Amniotic epithelial cell (primary cell): ENCODE measurements around the gene ZNF660.
"Not testable (repeated sequence)": the region's sequence is repeated elsewhere in the genome, so short reads cannot be mapped to it uniquely, and the experiment has no call there.

Experiments
- DNase-seq: peaks from one replicate; pipeline ENCODE4 v3.0.0-alpha.2; 2010; ENCODE audit warnings: low read depth

ZNF660 gene

DNA sequence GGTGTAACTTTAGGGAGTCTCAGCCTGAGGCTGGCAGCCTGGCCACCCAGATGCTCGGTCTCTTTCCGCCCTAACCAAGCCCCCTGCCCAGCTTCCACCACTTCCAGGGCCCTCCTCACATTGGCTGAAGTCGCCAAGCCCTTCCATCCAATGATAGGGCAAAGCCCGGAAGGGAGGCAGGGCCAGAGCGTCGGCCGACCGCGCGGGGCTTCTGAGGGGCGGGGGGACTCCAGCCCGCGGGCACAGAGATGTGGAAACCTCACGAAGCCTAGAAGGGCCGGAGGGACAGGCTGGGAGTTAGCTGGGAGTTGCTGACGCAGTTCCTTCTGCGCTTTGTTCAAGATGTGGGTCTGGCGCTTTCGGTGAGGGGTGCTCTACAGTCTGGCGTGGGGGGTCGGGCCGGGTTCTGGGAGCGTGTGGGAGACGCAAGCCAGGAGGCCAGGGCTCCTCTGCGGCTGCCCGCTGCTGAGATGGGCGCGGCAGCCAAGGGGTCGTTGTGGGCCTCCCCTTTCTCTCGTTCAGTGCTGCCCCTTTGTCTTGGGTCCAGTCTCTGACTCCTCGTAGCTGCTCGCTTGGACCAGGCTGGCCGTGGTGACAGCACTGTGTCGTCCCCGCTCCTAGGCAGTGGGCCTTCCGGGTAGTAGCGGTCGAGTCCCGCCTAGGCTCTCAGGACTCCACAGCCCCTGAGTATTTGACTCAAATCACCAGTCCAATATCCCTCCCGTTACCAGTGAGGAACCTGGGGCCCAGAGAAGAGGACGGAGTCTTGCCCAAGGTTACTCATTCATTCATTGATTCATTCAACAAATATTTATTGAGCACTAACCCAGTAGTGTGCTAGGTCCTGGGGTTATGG is at the start of gene ZNF660:
ZNF660 (plus strand) TSS at position 319 of the 856 bp plus-strand sequence. CDS start 9,230 bp downstream, outside the sequence.
- peak; percentile 77 for DNase-seq

DNA sequence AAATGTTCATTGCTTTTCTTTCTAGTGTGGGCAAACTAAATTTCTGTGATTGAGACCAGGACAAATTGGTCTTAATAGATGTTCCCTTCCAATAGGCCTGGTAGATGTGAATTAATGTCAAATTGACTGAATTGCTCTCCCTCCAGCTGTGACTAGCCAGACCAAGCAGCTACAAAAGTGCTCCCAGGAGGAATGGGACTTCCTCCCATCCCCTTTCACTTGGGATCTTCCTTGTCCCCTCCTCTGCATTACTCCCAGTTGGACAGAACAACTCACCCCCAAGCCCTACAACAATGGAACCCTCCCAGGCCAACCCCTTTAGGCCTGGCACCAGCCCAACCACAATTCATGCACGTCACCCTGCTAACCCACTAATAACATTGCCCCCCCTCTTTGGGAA is 49.4 kb upstream of the ZNF660 start:
- no peak for DNase-seq

DNA sequence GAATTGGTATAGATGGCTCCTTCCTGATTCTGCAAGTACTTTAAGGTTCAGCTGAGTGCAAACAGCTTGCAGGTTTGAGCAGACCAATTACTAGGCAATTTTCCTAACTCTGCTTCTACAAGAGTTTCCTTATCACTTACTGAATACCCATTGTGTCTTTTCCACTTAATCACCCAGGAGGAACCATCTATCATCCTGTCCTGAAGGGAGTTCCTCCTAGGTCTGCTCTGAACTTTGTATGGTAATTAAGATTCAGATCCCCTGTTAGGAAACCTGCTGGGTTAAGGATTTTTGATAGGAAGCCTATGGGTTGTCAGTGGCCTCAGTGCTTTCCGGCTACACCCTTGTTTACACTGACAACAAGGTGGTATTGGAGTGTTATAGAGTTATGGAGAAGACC is 40.0 kb upstream of the ZNF660 start:
- not testable (repeated sequence) for DNase-seq

DNA sequence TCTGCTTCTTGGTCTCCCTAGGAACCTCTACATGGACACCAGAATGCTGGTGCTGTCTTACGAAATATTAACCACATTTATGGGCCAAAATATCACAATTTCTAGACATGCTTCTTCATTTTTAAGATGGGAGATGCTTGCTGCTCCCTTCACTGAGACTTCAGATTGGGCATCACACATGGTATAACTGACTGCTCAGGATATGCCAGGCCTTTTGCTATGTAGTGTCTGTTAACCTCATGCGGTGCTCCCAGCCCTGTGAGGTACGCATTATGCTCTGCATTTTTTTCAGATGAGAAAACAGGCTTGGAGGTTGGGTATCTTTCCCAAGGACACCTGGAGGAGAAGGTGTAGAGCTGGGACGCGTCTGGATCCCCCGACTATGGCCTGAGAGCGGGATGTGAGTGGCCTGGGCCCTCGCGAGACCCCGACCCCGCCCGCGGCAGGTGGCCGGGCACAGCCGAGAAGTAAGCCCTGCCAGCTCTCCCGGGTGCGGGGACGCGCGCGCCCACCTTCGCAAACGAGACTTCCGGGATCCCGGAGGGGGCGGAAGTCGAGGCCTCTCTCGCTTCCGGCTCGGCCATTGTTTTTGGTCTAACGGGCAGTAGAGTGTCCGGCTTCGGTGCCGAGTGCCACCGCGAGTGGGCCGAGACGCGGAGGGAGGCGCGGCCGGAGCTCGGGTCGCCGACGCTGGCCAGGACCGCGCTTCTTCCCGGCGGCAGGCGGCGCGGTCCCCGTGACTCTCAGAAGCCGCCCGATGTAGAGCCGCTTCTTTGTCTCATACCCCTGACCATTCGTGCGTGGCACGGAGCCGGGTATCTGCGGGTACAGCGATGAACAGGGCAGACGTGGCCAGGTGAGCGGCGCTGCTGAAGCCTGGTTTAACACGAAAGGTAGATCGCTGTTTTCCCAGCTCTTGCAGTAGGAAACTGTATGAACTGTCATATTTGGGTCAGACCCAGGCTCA is 29.9 kb upstream of the ZNF660 start, which contains the start of gene ZKSCAN7:
ZKSCAN7 (plus strand) TSS at position 568 of the 967 bp plus-strand sequence. CDS start 1,855 bp downstream, outside the sequence.
- DNase-seq, result peak; percentile 56

DNA sequence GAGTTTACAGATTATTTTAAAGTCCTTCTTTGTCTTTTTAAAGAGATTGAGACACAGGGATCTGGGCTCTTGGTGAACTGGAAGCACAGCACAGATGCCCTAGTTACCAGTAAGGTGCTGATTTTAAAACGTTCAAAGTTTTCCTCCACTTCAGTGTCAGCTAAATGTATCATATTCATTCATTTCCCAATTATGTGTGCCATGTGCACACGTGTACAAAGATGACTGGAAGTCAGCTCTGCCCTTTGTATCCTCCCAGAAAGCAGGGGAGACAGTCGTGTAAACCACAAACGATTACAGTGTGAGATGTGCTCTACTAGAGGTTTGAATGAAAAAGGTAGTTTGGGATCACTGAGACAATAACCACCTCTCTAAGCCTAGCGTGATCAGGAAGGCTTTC is 29.0 kb upstream of the ZNF660 start:
- peak; percentile 27 for DNase-seq

DNA sequence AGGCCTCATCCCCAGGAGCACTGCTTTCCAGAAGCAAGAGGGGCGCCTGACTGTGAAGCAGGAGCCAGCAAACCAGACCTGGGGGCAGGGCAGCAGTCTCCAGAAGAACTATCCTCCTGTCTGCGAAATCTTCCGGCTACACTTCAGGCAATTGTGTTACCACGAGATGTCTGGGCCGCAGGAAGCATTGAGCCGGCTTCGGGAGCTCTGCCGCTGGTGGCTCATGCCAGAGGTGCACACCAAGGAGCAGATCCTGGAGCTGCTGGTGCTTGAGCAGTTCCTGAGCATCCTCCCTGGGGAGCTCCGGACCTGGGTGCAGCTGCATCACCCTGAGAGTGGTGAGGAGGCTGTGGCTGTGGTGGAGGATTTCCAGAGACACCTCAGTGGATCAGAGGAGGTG is 27.7 kb upstream of the ZNF660 start:
- no peak for DNase-seq

DNA sequence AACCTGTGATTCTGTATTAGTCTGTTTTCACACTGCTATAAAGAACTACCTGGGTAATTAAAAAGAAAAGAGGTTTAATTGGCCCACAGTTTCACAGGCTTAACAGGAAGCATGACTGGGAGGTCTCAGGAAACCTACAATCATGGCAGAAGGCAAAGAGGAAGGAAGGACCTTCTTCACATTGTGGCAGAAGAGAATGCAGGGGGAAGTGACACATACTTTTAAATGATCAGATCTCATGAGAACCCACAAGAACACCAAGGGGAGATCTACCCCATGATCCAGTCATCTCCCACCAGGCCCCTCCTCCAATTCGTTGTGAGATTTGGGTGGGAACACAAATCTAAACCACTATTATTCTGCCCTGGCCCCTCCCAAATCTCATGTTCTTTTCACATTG is 23.7 kb upstream of the ZNF660 start:
- no peak for DNase-seq

DNA sequence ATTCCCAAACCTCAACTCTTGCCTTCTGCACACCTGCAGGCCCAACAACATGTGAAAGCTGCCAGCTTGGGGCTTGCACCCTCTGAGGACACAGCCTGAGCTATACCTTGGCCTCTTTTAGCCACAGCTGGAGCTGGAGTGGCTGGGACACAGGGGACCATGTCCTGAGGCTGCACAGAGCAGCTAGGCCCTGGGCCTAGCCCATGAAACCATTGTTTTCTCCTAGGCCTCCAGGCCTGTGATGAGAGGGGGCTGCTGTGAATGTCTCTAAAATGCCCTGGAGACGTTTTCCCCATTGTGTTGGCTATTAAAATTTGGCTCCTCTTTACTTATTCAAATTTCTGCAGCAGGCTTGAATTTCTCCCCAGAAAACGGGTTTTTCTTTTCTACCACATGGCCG is 22.6 kb upstream of the ZNF660 start:
- no peak for DNase-seq

DNA sequence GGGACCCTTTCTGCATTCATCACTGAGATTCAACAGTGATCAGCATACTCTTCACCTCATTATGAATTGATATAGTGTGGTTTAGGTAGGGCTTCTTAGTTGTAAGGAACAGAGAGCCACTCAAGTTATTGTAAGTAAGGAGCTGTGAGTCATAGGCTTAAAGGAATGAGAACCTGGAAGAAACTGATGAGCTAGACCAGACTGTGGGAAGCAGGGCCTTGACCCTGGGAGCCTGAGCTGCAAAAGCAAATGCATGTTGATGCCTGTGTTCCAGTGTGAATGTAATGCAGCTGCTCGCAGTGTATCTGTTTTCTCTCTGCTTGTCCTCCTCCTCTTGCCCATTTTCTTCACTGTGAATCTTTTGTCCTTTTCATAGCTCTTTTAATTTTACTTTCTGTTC is 16.2 kb upstream of the ZNF660 start:
- DNase-seq, result peak; percentile 77

DNA sequence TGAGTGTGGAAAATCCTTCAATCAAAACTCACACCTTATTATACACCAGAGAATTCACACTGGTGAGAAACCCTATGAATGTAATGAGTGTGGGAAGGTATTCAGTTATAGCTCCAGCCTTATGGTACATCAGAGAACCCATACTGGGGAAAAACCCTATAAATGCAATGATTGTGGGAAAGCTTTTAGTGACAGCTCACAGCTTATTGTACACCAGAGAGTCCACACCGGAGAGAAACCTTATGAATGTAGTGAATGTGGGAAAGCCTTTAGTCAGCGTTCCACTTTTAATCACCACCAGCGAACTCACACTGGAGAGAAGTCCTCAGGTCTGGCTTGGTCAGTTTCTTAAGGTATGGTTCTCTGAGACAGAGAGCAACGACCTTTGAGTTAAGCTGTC is 13.7 kb upstream of the ZNF660 start:
- no peak for DNase-seq

DNA sequence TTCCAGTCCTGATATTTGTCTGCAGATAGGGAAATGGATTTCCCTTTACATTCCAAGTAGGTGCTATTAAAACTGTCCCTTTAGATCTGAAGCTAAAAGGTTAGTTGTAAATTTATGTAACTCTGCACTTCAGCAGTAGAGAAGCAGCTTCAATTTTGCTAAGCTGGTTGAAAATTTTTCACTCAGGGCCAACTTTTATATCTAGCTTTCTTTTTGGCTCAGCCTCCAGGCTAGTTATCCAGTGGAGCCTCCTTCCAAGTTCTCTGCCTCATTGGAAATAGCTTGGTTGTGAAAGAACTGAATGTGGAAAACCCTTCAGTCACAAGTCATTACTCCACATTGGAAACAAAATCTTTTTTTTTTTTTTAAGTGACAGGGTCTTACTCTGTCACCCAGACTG is 8.2 kb upstream of the ZNF660 start:
- DNase-seq, result no peak

DNA sequence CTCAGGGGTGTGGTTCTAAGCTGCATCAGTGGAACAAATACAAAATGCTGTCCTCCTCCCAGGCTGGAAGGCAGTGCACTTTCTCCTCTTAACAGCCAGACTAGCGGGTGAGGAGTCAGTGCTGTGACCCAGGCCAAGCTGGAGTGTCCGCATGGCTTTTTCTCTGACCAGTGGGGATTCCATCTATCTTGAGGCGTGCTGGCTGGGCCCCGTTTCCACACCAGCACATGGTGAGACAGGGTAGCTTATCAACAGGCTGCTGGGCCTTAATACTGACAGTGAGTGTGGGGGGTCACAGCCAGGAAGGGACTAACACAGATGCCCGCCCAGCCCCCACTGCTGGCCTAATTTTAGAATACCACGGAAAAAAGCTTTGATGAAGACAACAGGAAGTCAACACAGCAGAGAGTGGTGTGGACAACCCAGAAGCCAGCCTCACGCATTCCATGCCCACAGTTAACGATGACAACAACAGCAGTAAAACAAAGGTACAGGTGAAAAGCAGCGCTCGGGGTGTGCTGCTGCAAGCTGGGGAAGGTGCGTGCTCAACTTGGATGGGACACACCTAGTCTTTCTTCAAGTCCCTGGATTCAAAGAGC is 7.3 kb upstream of the ZNF660 start:
- not testable (repeated sequence) for DNase-seq

DNA sequence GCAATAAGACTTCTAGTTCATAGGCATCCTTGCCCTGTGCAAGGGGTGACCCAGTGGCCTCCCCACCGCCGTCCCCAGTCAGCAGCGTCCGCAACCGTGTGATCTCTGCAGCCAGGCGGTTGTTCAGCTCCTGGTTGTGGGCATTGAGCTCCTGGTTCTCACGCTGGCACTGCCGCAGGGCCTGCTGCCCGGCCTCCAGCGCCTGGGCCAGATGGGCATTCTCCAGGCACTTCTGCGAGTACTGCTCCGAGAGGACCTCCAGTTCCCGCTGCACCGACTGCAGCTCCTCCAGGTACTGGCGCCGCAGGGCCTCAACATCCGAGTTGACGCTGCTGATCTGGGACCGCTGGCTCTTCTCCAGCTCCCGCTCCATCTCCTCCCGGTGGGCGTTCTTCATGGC is 6.4 kb upstream of the ZNF660 start:
- not testable (repeated sequence) for DNase-seq

DNA sequence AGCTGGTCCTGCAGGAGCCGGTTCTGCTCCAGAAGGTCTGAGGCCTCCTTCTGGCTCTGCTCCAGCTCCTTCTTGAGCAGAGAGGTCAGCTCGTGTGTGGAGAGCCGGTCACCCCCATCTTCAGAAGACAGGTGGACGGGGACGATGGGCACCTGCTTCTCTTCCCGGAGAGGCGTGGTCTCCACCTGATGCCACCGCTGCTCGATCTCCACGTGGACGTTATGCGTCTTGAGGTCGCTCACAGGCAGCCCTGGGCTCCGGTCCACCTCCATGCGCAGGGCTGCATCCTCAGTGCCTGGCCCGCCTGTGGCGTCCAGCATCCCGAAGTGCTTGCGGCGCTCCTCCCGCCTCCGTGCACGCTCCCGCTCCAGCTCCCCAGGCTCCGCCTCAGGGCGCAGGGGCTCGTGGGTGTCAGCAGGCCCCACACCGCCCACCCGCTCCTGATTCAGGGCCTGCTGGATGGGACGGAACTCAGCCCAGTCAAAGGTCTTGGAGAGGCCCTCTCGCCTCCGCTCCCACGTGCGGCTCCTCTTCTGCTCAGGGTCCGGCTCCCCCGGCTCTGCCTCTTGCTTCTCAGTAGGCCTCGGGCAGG is 5.7 kb upstream of the ZNF660 start:
- not testable (repeated sequence) for DNase-seq

DNA sequence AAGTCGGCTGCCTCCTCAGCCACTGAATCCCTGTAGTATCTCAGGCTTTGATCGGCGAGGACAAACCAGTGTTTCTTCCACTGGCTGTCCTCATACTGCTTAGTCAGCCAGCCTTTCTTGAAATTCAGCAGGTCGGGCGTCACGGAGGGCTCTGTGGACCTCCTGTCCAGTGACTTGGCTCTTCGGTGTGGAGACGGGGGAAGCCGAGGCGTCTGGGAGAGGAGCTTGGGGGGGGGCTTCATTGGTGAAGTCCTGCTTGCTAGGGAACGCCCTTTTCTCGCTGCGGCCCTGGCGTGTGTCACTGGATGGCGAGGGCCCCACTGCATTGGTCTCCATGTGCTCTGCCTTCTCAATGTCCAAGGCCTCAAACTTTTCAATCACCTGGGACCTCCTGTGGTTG is 5.0 kb upstream of the ZNF660 start:
- not testable (repeated sequence) for DNase-seq

DNA sequence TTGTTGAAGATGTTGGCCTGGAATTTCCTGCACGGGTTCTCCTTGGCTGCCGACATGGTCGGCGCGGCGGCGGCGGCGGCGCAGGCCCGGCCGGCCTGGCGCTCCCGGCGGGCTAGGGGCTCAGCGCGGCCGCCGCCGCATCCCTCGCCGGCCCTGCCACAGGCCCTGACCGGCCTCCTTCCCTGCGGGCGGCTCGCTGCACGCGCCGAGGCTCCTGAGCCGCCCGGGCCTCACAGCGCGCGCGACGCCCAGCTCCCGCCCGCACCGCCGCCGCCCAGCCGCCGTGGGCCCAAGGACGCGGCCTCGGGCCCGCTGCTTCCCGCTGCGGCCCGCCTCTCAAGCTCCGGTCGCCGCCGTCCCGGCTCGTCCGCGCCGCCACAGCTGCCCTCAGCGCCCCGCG is 3.8 kb upstream of the ZNF660 start:
- not testable (repeated sequence) for DNase-seq

DNA sequence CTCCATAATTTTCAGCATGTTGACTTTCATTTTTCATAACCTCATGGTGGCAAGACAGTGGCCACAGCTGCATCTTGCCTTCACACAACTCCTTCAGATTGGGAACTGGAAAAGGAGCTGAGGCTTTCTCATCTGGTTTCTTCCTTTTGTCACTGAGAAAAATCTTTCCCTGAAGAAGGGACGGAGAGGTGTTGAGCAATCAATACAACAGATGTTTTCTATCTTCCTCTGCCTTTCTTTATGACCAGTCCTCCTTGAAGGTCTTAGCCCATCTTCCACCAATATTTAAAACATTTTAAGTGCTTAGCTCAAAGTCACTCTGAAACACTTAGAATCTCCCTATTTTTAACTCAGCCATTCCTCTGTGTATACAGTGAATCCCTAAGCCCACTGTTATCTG is 11.9 kb downstream of the ZNF660 start:
- DNase-seq, result no peak

DNA sequence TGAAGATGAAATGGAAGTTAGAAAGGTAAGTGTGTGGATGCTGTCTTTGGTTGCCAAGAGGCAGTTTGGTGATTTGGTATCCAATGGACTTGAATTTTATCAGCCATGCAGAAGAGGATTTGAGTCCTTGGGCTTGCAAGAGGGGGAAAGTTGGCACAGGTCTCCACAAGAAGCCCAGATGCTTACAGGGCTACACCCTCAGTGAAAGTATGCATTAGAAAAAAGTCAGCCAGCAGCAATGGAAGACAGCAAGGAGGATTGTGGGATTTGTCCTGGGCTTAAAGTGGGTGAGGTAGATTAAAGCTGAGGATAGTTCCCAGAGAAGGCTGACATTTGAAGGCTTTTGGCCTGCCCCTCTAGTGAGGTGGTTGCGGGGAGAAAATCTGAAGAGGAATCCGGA is 17.0 kb downstream of the ZNF660 start:
- no peak for DNase-seq

DNA sequence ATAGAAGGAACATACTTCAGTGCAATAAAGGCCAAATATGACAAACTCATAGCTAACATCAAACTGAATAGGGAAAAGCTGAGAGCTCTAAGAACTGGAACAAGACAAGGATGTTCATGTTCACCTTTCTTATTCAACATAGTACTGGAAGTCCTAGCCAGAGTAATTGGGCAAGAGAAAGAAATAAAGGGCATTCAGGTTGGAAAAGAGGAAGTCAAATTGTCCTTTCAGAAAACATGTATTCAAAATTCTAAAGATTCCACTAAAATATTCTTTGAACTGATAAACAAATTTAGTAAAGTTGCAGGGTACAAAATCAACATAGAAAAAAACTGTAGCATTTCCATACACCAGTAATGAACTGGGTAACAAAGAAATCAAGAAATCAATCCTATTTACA is 27.9 kb downstream of the ZNF660 start:
- DNase-seq, result no peak

DNA sequence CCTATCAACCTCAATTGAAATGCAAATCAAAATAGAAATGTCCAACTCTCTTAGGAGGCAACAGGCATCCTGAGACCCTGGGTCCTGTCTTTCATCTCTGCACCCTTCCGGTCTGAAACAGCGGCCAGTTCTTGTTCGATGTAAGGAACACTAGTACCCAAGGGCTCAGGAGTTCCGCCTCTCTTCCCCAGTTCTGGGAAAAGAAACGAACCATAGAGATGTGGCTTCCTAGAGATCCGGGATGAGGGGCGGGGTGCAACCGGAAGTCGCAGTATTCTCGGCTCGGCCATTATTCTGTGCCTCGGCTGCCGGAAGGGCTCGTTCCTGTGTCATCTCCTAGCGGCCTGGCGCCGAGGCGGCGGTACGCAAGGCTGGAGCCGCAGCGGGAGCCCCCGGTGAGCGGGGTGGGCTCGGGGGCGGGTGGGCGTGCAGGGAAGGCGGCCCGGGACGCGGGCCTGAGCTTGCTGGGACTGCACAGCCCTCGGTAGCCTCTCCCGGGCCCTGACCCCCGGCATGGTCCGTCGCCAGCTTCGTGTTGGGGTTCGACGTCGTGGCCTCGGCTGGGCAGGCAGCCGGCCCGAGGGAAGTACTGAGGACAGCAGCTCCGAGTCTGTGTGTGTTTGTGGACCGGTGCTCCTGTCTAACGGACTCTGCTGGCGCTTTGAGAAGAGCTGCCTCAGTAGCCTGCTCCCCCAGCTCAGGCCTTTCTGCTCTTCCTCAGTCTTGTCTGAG is 40.2 kb downstream of the ZNF660 start, which contains the start of gene ZNF197:
ZNF197 (plus strand) TSS at position 288 of the 732 bp plus-strand sequence. CDS start 4,119 bp downstream, outside the sequence.
- peak; percentile 89 for DNase-seq

DNA sequence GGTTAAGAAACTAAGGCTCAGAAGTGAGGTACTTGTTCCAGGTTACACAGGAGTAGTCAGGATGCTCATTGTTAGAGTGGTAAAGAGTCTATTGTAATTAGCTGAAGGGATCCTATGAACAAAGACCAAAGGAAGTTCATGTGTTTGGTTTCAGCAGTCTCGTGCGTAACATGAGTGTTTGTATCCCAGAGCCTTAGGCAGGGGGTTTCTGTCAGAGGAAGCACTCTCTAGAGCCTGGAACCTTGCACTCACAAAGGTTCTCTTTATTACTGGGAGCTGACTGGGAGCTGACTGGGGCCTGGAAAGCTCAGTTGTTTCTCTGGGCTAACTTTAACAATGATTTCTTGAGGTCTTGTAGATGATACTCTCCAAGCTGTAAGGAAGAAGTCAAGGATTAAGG is 44.0 kb downstream of the ZNF660 start:
- DNase-seq, result no peak
